ENCODE results near the gene CTAG1B.
"Not testable (repeated sequence)": the region's sequence is repeated elsewhere in the genome, so short reads cannot be mapped to it uniquely, and the experiment has no call there.

Gene CTAG1B
- total RNA-seq: 0 reads per million in 2 experiments

DNA sequence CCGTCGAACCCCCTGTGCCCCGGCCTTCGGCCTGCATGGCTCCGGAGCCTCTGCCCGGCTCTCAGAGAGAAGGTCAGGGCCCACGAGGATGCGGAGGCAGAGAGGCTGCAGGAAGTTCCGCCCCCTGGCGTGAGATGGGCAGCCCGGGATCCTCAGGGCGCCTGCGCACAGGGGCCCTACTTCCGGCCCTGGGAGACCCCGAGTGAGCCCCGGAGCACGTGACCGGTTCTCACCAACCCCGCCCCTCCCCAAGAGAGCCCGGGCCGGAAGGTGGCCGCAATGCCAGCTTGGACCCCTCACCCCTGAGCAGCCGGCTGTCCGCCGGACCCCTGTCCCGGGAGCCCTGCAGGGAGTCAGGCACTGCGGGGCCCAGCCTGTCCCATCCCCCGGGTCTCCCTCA lies at the start of gene CTAG1B:
Gene CTAG1B (minus strand): TSS at position 101 of the 400 bp plus-strand sequence. CDS start 64 bp downstream, at position 37.
- DNase-seq (ENCODE audit: low read depth): not testable (repeated sequence)

DNA sequence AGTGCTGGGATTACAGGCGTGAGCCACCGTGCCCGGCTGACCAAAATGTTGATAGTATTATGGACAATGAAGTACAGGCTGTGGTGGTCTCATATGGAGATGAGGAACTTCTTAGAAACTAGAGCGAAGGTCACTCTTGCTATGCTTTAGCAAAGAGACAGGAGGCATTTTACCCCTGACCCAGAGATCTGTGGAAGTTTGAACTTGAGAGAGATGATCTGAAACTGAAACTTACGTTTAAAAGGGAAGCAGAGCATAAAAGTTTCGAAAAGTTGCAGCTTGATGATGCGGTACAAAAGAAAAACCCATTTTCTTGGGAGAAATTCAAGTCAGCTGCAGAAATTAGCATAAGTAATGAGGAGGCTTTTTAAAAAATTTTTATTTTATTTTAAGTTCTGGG lies 42.8 kb upstream of the CTAG1B start:
- no peak for DNase-seq (ENCODE audit: low read depth)

GRCh38 chrX:154661170-154661569 lies 42.1 kb upstream of the CTAG1B start:
- no peak for DNase-seq (ENCODE audit: low read depth)

DNA sequence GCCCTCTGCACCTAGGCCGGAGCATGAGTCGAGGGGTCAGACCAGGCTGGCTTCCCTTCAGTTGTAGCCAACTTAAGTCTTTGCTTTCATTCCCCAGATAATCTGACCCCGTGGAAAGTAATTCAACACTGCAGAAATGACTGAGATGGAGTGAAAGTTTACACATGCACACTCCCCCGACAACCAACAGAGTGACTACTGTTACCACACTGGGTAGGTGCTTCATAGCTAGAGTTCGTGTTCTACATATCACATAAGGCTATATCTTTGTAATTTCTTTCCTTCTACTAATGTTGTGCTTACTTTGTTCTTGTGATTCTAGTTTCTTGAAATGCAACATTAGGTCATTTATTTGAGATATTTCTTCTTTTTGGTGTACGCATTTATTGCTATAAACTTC lies 41.5 kb upstream of the CTAG1B start:
- DNase-seq (ENCODE audit: low read depth): no peak

GRCh38 chrX:154658957-154659356 lies 39.9 kb upstream of the CTAG1B start:
- DNase-seq (ENCODE audit: low read depth): no peak

GRCh38 chrX:154658187-154658586 lies 39.1 kb upstream of the CTAG1B start:
- no peak for DNase-seq (ENCODE audit: low read depth)

GRCh38 chrX:154657226-154657805 lies 38.2 kb upstream of the CTAG1B start:
- DNase-seq (ENCODE audit: low read depth): no peak

GRCh38 chrX:154655786-154656185 lies 36.7 kb upstream of the CTAG1B start:
- no peak for DNase-seq (ENCODE audit: low read depth)

- no peak for DNase-seq (ENCODE audit: low read depth)
Measured at GRCh38 chrX:154655346-154655745, 36.3 kb upstream of the CTAG1B start.

GRCh38 chrX:154654925-154655324 lies 35.8 kb upstream of the CTAG1B start:
- no peak for DNase-seq (ENCODE audit: low read depth)

DNA sequence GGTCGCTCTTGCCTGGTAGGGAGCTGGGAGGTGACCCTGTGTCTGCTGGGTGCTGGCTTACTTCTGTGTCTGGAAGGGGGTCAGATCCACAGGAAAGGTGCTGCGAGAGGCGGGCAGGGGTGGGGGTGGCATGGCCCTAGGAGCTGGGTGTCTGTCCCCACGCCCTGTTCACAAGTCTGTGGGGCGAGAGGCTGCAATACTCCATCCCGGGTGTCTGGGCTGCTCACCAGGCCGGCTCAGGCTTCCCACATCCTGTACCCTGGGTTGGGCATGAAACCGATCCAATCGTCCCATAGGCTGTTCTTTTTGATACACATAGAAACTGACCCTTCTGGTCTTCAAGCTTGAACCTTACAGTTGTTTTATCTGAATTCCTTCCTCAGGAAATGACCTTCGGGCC lies 35.3 kb upstream of the CTAG1B start:
- DNase-seq (ENCODE audit: low read depth): no peak

- DNase-seq (ENCODE audit: low read depth): not testable (repeated sequence)
Measured at GRCh38 chrX:154653413-154653812, 34.3 kb upstream of the CTAG1B start, which contains the start of gene CTAG2. CTAG2 (minus strand) TSS chrX:154653579; CDS start chrX:154653515, 64 bp downstream.

GRCh38 chrX:154653048-154653401 lies 33.9 kb upstream of the CTAG1B start:
- DNase-seq (ENCODE audit: low read depth): no peak

DNA sequence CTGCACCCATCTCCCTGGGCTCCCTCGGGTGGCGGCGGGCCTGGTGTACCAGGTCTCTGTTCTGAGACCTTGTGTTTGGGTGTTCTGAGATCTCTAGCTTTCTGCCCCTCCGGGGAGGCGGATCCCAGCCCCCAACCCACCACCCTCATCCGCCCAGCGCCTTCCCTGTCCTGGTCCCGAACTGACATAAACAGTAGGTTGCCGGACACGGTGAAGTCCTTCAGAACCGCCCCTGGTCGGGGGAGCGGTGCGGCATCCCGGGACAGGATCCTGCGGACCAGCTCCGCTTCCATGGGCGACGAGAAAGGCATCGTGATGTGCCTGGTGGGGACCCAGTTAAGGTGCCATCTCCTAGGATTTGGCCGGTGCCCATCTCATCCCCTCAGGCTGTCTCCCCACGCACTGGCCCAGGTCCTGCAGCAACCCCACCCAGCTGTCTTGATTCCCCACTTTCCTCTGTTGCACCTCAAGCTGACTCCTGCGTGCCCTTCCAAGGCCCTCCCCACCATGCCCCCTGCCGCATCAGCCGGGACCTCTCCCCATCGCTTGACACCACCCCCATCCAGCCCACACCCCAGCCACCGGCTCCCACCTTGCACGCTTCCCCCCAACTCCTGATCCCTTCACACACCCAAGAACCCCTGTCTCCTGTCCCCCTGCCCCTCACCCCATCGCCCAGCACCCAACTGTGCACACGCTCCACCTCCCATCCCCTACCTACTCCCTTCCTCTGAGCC lies 33.4 kb upstream of the CTAG1B start:
- no peak for DNase-seq (ENCODE audit: low read depth)

DNA sequence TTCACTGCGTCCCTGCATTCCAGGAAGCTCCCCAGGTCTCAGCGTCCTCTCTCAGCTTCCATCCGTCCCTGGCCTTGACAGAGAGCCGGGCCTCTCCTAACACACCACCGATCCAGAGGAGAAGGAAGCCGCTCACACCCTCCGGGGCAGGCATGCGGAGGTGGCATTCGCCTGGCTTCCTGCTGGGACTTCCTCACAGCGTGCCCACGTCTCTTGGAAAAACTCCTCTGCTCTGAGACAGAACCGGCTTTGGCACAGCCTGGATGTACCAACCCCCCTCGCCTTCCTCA lies 31.1 kb upstream of the CTAG1B start:
- no peak for DNase-seq (ENCODE audit: low read depth)

GRCh38 chrX:154649503-154650220 lies 30.6 kb upstream of the CTAG1B start:
- no peak for DNase-seq (ENCODE audit: low read depth)

DNA sequence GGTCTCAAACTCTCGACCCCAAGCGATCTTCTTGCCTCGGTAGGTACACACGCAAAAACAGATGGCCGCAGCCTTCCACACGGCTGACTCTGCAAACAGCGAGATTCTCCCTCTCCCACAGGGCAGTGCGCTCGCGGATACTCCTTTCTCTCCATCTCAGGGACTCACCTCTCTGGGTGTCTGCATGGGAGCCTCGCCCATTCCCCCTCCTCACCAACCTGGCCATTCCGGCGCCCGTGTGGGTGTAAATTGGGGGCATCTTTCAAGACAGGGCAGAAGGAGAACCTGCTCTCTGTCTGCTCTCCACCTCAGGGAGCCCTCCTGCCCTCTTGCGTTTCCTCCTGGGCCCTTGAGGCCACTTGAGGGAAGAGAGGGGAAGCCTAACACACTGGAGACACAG lies 29.8 kb upstream of the CTAG1B start:
- no peak for DNase-seq (ENCODE audit: low read depth)

DNA sequence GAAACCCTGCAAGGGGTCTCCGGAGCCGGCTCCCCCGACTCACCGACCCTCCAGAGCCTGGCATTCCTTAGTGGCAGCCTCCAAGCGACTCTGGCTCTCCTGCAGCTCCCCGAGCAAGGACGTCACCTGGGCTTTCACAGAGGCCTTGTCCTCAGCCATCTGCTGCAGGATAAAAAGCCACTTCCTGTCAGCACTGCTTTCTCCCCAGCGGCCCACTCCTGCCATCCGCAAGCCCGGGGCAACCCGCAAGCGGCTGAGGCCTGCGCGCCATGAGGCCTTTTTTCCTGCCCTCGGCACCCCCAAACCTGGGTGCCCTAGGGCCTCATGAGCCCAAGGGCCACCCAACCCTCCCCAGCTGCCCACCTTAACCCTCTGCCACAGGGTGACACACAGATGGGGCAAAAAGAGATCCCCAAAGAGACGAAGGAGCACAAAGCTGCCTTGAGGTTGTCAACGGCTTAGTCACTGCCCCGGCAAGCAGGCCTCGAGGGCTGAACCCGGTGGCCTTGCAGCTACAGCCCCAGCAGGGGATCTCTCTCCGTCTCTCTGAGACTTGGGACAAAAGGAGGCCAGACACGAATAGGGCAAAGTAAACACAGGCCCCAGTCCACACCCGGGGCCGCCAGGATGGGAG lies 26.8 kb upstream of the CTAG1B start:
- not testable (repeated sequence) for DNase-seq (ENCODE audit: low read depth)

GRCh38 chrX:154643708-154644107 lies 24.6 kb upstream of the CTAG1B start:
- DNase-seq (ENCODE audit: low read depth): not testable (repeated sequence)

- not testable (repeated sequence) for DNase-seq (ENCODE audit: low read depth)
Measured at GRCh38 chrX:154641740-154642139, 22.7 kb upstream of the CTAG1B start.

GRCh38 chrX:154633661-154634060 lies 14.6 kb upstream of the CTAG1B start:
- DNase-seq (ENCODE audit: low read depth): not testable (repeated sequence)

DNA sequence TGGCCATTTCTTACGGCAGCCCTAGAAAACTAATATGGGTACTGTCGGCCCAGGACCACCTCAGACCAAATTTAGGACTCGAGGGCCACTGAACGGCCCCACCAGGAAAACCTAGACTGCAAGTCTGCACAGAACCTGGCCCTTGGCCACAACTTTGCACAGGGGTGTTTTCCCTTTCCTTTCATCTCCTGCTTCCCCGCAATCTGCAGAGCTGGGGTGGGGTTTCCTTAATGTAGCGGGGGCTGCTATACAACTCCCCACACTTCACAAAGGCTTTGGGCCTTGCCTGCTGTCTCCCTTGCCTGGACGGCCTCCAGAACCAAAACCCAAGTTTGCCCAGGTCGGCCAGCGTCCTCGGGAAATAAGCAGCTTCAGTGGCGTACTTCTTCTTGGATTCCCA lies 11.9 kb upstream of the CTAG1B start:
- DNase-seq (ENCODE audit: low read depth): not testable (repeated sequence)

DNA sequence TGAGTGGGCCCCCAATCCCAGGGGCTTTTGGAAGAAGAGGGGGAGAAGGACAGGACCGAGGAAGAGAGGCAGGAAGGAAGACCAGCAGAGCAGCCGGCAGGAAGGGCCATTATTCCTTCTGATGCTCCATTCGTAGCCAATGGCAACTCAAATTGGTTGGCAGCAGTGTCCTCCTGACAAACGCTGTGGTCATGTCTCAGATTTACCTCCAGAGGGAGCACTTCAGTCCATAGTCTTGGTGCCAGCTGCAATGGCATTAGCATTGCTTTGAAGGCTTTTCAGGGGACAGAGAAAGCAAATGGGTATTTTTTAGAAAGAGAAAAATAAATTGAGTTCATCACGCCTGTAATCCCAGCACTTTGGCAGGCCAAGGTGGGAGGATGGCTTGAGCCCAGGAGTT lies 9.9 kb upstream of the CTAG1B start:
- DNase-seq (ENCODE audit: low read depth): not testable (repeated sequence)
